Islet of Langerhans (tissue), 1 donor: ENCODE results near the gene RASGRP3.

Experiments
- FAIRE-seq: peaks from one replicate; lab custom pipeline; 2011; peaks lifted over from hg19 to GRCh38; lab: Jason Lieb, UNC

Gene RASGRP3

GRCh38 chr2:33583194-33583938 lies 106.9 kb downstream of the RASGRP3 start:
- peak; percentile 96 for FAIRE-seq

- FAIRE-seq: no peak
Observed at GRCh38 chr2:33586766-33587165, 110.3 kb downstream of the RASGRP3 start.

- no peak for FAIRE-seq
Observed at GRCh38 chr2:33588232-33588631, 111.8 kb downstream of the RASGRP3 start.

GRCh38 chr2:33589444-33589843 lies 113.0 kb downstream of the RASGRP3 start:
- no peak for FAIRE-seq

- FAIRE-seq: no peak
Observed at GRCh38 chr2:33595385-33595784, 118.9 kb downstream of the RASGRP3 start.

GRCh38 chr2:33597026-33597425 lies 120.6 kb downstream of the RASGRP3 start:
- no peak for FAIRE-seq

GRCh38 chr2:33598561-33599174 lies 122.2 kb downstream of the RASGRP3 start:
- no peak for FAIRE-seq

- FAIRE-seq: peak; percentile 49
Observed at GRCh38 chr2:33599175-33599942, 122.9 kb downstream of the RASGRP3 start, which contains the start of gene FAM98A. FAM98A (minus strand) TSS chr2:33599299; CDS start chr2:33599221, 78 bp downstream.

GRCh38 chr2:33599943-33600192 lies 123.4 kb downstream of the RASGRP3 start:
- no peak for FAIRE-seq

GRCh38 chr2:33602201-33602830 lies 125.9 kb downstream of the RASGRP3 start:
- no peak for FAIRE-seq

GRCh38 chr2:33603416-33603815 lies 127.0 kb downstream of the RASGRP3 start:
- FAIRE-seq: no peak

- no peak for FAIRE-seq
Observed at GRCh38 chr2:33605056-33605455, 128.6 kb downstream of the RASGRP3 start.

GRCh38 chr2:33606100-33606499 lies 129.7 kb downstream of the RASGRP3 start:
- FAIRE-seq: no peak

GRCh38 chr2:33606622-33607021 lies 130.2 kb downstream of the RASGRP3 start:
- FAIRE-seq: no peak

GRCh38 chr2:33607251-33607721 lies 130.8 kb downstream of the RASGRP3 start:
- no peak for FAIRE-seq

GRCh38 chr2:33607905-33608304 lies 131.5 kb downstream of the RASGRP3 start:
- no peak for FAIRE-seq

GRCh38 chr2:33614190-33614589 lies 137.7 kb downstream of the RASGRP3 start:
- no peak for FAIRE-seq
